ENCODE measurements around the gene CALHM3. TPM values are rescaled to one million over a fixed set of nuclear protein-coding genes. Genes with fewer than 3 reads are reported as not detected.
A peak's percentile ranks its signal among the peaks of the same experiment; 100 is the strongest.
"Not testable (repeated sequence)": the region's sequence is repeated elsewhere in the genome, so short reads cannot be mapped to it uniquely, and the experiment has no call there.

The CALHM3 gene
- total RNA-seq, 1 donor, result not detected

GRCh38 chr10:103506061-103506460 is 27.0 kb upstream of the CALHM3 start:
- no peaks in the 10 kb centered on the region for H3K9me3 ChIP-seq (ENCODE audit: low read depth, low read length)
- H3K79me2 ChIP-seq (ENCODE audit: insufficient read depth, low read length), result no peaks in the 10 kb centered on the region
- no peak for TF ChIP-seq CTCF (IDR thresholded peaks at IDR 0.05; ENCODE audit: extremely low read depth, low read depth, low read length)
- H3K4me3 ChIP-seq (ENCODE audit: insufficient read depth, low read length), result no peak overlapping the region
- H2AFZ ChIP-seq (ENCODE audit: low read length), result no peak overlapping the region
- no peak overlapping the region for H3K27ac ChIP-seq (ENCODE audit: low read depth, low read length)
- no peaks in the 10 kb centered on the region for H3K36me3 ChIP-seq (ENCODE audit: insufficient read depth, low read length)
- H4K20me1 ChIP-seq (ENCODE audit: insufficient read depth, low read length), result peaks cover 5% of the 10 kb centered on the region
- DNase-seq (ENCODE audit: insufficient read length, low spot score, missing footprints), result peak; percentile 58
- peaks cover 73% of the 10 kb centered on the region for H3K27me3 ChIP-seq (ENCODE audit: insufficient read depth, low read length)
- H3K4me2 ChIP-seq (ENCODE audit: insufficient read depth, low read length), result no peak overlapping the region
- peaks cover 10% of the 10 kb centered on the region for H3K4me1 ChIP-seq (ENCODE audit: insufficient read depth, low read length)

GRCh38 chr10:103504181-103504783 is 25.2 kb upstream of the CALHM3 start:
- Histone ChIP-seq H3K79me2 (ENCODE audit: insufficient read depth, low read length) (no peaks in the 10 kb centered on the region), H3K4me1 (ENCODE audit: insufficient read depth, low read length) (peaks cover 10% of the 10 kb centered on the region), H3K27me3 (ENCODE audit: insufficient read depth, low read length) (peaks cover 77% of the 10 kb centered on the region), H3K4me3 (ENCODE audit: insufficient read depth, low read length) (no peak overlapping the region), H3K36me3 (ENCODE audit: insufficient read depth, low read length) (no peaks in the 10 kb centered on the region), H3K27ac (ENCODE audit: low read depth, low read length) (no peak overlapping the region), H3K9me3 (ENCODE audit: low read depth, low read length) (no peaks in the 10 kb centered on the region), H3K4me2 (ENCODE audit: insufficient read depth, low read length) (peak overlapping the region; percentile 10), H2AFZ (ENCODE audit: low read length) (no peak overlapping the region), H4K20me1 (ENCODE audit: insufficient read depth, low read length) (peaks cover 5% of the 10 kb centered on the region)
- peak; percentile 93 for DNase-seq (ENCODE audit: insufficient read length, low spot score, missing footprints)
- no peak for TF ChIP-seq CTCF (IDR thresholded peaks at IDR 0.05; ENCODE audit: extremely low read depth, low read depth, low read length)

- H2AFZ ChIP-seq (ENCODE audit: low read length); H3K79me2 ChIP-seq (ENCODE audit: insufficient read depth, low read length); H4K20me1 ChIP-seq (ENCODE audit: insufficient read depth, low read length); H3K4me2 ChIP-seq (ENCODE audit: insufficient read depth, low read length); H3K4me3 ChIP-seq (ENCODE audit: insufficient read depth, low read length); H3K9me3 ChIP-seq (ENCODE audit: low read depth, low read length); H3K27ac ChIP-seq (ENCODE audit: low read depth, low read length); H3K36me3 ChIP-seq (ENCODE audit: insufficient read depth, low read length); DNase-seq (ENCODE audit: insufficient read length, low spot score, missing footprints): not testable (repeated sequence)
- H3K27me3 ChIP-seq (ENCODE audit: insufficient read depth, low read length), result peaks cover 79% of the 10 kb centered on the region
- peaks cover 10% of the 10 kb centered on the region for H3K4me1 ChIP-seq (ENCODE audit: insufficient read depth, low read length)
Measured at GRCh38 chr10:103503777-103504176, 24.7 kb upstream of the CALHM3 start.

GRCh38 chr10:103502849-103503660 is 24.0 kb upstream of the CALHM3 start:
- no peak for TF ChIP-seq CTCF (IDR thresholded peaks at IDR 0.05; ENCODE audit: extremely low read depth, low read depth, low read length)
- Histone ChIP-seq H3K27ac (ENCODE audit: low read depth, low read length) (no peak overlapping the region), H3K4me2 (ENCODE audit: insufficient read depth, low read length) (no peak overlapping the region), H2AFZ (ENCODE audit: low read length) (no peak overlapping the region), H4K20me1 (ENCODE audit: insufficient read depth, low read length) (peaks cover 5% of the 10 kb centered on the region), H3K9me3 (ENCODE audit: low read depth, low read length) (no peaks in the 10 kb centered on the region), H3K27me3 (ENCODE audit: insufficient read depth, low read length) (peaks cover 77% of the 10 kb centered on the region), H3K79me2 (ENCODE audit: insufficient read depth, low read length) (no peaks in the 10 kb centered on the region), H3K4me1 (ENCODE audit: insufficient read depth, low read length) (peaks cover 10% of the 10 kb centered on the region), H3K4me3 (ENCODE audit: insufficient read depth, low read length) (no peak overlapping the region), H3K36me3 (ENCODE audit: insufficient read depth, low read length) (no peaks in the 10 kb centered on the region)
- DNase-seq (ENCODE audit: insufficient read length, low spot score, missing footprints), result peak; percentile 54
